CD4-positive, alpha-beta T cell treated with Interleukin-2 at 100 ng/mL for 4 hours (primary cell): ENCODE data around the gene TTLL11.
A peak's percentile ranks its signal among the peaks of the same experiment; 100 is the strongest.

Experiments used
- DNase-seq: peaks from one replicate; pipeline ENCODE4 v3.0.0-alpha.2; 2020; ENCODE audit warnings: low spot score

The TTLL11 gene

GRCh38 chr9:122110100-122110833 lies 17.2 kb upstream of the TTLL11 start:
- DNase-seq = no peak

DNA sequence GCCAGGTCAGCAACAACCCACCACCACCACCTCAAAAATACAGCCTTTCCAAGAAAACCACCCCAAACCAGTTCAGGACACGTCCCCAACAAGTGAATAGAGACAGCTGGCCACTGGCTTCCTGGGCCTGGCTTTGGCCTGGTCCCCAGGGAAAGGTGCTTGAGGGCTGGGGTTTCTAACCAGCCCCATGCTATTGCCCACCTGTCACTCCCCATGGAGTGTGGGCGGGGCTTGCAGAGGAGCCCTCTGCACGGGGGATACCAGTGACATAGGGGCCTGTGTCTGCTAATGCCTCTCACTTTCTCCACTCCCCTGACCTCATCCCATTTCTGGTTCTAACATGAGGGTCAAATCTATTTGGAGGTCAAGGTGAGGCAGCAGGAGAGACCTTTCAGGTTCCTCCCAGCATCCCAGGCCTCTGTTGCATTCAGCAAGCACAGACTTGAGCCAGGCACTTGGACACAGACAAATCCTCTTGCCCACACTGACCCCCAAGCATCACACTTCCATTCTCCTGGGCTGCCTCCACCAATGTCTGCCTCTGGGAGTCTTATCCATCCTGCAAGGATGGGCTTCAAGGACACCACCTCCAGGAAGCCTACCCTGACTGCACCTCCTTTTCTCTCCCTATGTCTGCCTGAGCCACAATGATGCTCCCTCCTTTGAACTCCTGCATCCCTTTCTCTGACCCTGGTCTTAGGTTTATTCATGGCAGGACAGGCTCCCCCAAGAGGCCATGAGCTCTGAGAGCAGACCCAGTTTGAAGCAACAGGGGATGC lies 16.1 kb upstream of the TTLL11 start:
- DNase-seq = no peak

- DNase-seq = no peak
Observed at GRCh38 chr9:122107291-122107805, 14.2 kb upstream of the TTLL11 start.

DNA sequence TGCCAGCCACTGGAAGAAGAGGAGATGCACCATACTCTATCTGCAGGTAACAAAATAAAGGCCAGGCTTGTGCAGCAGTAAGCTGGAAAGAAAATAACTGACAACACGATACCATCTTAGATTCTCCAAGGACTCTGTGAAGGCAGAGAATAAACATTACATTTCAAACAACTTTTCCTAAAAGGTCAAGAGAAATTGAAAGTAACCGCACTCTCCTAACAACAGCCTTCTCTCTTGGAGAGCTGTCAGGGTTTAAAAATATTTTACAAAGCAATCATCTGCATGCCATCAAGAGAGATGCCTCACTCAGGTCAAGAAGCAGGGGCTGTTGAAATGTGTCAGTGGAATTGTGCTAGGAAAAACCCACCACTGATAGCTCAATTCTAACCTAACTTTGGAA lies 13.5 kb upstream of the TTLL11 start:
- DNase-seq = no peak

GRCh38 chr9:122103985-122104384 lies 10.9 kb upstream of the TTLL11 start:
- no peak for DNase-seq

DNA sequence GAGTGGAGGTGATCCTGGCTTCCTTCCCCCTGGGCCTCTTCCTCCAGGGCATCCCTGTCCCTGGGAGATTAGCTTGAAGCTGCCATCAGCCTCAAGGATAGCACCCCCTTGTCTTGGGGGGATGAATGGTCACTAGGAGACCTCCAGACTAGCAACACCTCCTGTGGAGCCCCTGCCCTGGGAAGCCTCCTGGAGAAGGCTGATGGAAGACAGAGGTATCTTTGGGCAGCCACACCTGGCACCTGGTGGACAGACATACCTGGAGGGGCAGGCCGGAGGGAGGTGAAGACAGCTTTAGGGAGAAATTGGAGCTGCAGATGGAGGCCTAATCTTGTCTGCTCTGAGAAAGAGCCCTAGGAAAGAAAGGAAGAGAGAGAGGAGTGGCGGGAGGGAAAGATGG lies 9.0 kb upstream of the TTLL11 start:
- DNase-seq = no peak

DNA sequence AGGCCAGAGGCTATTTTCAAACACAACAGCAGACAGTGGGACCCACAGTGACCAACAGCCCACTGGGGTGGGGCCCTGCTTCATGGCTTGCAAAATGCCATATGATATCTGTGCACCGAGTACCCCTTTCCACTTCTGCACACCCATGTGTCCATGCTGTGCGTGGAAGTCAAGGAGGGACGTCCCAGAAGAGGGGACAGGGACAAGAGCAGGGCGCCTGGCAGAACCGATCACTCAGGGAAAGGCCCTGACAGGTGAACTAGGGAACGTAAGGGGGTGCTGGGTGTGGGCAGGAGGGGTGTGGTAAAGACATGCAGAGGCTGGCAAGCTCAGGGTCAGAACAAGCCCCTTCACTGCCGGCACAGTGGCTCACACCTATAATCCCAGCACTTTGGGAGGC lies 7.6 kb upstream of the TTLL11 start:
- no peak for DNase-seq

GRCh38 chr9:122099271-122099869 lies 6.3 kb upstream of the TTLL11 start:
- peak; percentile 78 for DNase-seq

- no peak for DNase-seq
Observed at GRCh38 chr9:122097679-122098315, 4.7 kb upstream of the TTLL11 start.

DNA sequence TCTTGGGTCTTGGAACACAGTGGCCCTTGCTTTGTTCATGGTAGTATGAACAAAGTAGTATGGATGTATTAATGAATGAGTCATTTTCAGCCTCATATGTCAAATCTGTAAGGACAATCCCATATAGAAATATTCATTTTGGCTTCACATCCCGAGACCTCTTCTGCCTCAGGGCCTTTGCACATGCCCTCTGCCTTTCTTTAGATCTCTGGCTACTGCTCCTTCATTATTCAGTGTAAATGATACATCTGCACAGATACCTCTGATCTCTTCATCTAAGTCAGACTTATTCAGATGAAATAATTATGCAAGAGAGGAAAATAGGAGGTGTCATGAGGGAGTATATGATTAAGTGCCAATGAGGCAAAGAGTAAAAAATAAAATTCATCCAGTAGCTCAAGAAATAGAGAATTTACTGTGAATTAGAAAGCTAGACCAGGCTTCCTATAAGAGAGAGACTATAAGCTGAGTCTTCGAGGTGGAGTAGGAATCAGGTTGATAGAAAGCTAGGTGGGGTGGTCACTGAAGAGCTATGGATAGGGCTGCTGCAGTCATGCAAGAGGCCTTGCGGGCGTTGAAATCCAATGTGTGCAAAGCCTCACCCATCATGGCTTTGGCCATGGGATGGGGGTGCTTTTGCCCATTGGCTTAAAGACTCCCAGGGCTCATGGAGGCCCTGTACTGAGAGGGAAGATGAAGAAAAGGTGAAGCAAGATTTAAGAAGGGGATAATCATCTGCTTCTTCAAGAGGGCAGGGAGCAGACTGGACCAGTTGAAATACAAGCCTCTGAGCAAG lies 3.7 kb upstream of the TTLL11 start:
- no peak for DNase-seq

DNA sequence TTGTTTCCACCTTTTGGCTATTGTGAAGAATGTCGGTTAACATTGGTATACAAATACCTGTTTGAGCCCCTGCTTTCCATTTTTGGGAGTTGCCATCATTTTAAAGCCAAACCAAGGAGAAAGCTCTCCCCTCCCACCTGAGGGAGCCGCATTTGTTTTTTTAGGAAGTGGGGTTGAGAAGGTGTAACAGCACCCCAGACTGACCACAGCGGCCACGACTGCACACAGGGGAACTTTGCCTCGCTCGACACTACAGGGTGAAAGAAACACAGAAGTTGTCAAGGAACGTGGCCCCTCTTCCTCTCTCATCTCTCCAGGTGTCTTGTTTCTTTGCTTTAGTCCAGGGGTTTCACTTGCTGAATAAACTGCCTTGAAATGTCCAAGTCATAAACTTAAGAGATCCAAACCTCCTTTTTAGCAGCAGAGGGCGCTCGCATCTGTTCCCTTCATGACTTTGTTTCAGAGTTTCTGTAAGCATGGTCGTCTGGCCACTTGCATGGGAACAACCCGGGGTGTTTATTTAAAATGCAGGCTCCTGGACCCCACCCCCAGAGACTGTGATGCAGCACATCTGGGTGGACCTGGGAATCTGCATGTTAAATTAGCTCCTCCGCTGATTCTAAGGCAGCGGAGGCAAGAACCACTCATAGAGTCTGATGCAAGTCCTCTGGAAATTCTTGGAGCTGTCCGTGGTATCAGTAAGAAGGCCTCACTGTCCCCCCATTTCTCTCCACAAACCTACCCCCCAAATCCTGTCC lies 2.1 kb upstream of the TTLL11 start:
- peak; percentile 59 for DNase-seq

DNA sequence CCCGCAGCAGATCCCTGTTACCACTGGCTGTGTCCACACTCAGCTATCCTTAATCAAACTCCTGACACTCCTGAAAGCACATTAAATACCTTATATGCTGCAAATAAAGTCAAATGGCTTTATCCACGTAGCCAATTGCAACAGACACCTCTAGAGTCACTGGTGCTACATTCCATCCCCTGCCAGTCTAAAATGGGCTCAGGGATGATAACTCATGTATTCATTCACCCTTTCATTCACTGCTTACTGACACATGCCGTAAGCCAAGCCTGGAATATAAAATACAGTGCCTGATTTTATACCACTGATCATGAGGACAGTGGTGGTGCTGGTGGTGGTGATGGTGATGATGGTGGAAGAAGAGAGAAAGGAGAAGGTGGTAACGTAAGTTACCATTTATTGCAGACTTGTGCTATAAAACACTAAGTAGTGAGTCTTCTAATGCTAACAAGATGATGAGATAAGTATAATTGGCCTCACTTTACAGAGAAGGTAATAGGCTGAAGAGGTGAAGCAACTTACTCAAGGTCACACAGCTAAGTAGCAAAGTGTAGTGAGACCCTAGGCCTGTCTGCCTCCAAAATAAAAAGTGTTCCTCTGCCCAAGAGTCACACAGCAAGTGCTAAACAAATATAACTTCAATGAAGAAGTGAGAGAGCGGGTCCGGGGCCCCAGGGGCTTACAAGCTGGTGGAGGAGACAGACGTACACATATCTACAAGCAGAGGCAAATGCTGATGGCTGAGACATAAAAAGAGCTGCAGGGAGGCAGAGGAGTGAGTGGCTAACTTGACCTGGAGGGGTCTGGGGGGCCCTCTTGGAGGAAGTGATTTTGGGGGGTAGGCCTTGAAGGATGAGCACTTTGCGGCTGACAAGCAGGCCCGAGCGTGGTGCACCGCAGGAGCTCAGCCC lies 1.2 kb downstream of the TTLL11 start:
- no peak for DNase-seq

DNA sequence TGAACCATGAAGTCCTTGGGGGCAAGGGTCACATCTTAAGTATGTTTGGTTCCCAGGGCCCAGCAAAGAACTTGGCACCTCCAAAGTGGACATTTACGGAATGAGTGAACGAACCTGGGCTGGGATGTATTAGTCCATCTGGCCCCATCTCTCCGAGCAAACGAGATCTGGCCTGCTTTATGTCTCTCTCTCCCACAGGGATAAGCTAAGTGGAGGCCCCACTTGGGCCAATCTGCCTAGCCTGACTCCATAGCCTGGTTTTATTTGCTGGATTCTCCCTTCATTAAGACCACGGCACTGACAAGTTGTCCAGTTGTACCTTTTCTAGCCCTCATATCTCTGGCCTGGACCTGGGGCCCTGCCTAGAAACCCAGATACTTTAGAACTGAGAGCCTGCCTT lies 2.1 kb downstream of the TTLL11 start:
- no peak for DNase-seq

GRCh38 chr9:122090287-122090883 lies 2.7 kb downstream of the TTLL11 start:
- no peak for DNase-seq

GRCh38 chr9:122088880-122089706 lies 4.0 kb downstream of the TTLL11 start:
- no peak for DNase-seq

GRCh38 chr9:122087406-122088200 lies 5.5 kb downstream of the TTLL11 start:
- DNase-seq = no peak

DNA sequence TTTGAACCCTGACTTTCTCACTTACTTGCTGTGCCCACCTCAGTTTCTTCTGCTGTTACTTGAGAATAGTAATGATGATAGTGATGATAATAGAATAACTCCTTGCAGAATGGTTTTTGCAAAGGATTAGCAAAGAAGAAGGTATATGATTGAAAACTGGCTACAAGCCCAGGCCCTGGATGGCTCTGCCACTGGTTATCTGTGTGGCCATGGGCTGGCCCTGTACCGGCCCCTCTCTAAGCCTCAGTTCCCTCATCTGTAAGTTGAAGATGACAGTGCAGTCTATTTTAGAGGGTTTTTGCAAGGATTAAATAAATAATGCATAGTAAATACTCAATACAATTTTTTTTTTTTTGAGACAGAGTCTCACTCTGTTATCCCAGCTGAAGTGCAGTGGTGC lies 6.2 kb downstream of the TTLL11 start:
- no peak for DNase-seq

- DNase-seq = no peak
Observed at GRCh38 chr9:122085260-122085659, 7.8 kb downstream of the TTLL11 start.
